Cardiac muscle cell (in vitro differentiated cells and primary cell): ENCODE measurements around the gene BLVRA. TPM values are rescaled to one million over a fixed set of nuclear protein-coding genes. Genes with fewer than 3 reads are reported as not detected.
"Not testable (repeated sequence)": the region's sequence is repeated elsewhere in the genome, so short reads cannot be mapped to it uniquely, and the experiment has no call there.

Experiments
- DNase-seq, 2 donors: peaks; one replicate each; pipeline versions ENCODE4 v3.0.0 to v3.0.0-alpha.2; 2010 to 2017; ENCODE audit warnings: low read depth in 1 of 2, low spot score in 1 of 2
- H3K27ac ChIP-seq: fragments of 200-600 bp; sonication (generic); 2 replicates; pipeline ENCODE4 v1.5.1; 2016
- H3K27me3 ChIP-seq: fragments of 200-600 bp; sonication (generic); 2 replicates; pipeline ENCODE4 v1.6.0; 2016; ENCODE audit warnings: control low read depth
- H3K36me3 ChIP-seq: fragments of 200-600 bp; sonication (generic); 2 replicates; pipeline ENCODE4 v1.5.1; 2016; ENCODE audit warnings: control low read depth
- H3K4me1 ChIP-seq: fragments of 200-600 bp; sonication (generic); 2 replicates; pipeline ENCODE4 v1.8.1; 2017; ENCODE audit warnings: low read depth, mild to moderate bottlenecking, mixed run types
- H3K4me3 ChIP-seq: fragments of 200-600 bp; sonication (generic); 2 replicates; pipeline ENCODE4 v1.5.1; 2016; ENCODE audit warnings: mild to moderate bottlenecking
- H3K9me3 ChIP-seq: fragments of 200-600 bp; sonication (generic); 2 replicates; pipeline ENCODE4 v1.5.1; 2017; ENCODE audit warnings: low read depth, mild to moderate bottlenecking, control low read depth
- CTCF ChIP-seq: IDR thresholded peaks from 2 replicates; pipeline ENCODE4 v1.5.1; 2012; ENCODE audit warnings: low read depth, mild to moderate bottlenecking, low read length
- polyA plus RNA-seq: library from polyadenylated mRNA; unstranded; fragments of >200 nt; fragmentation: Nextera tagmentation; extraction: Ambion mirVana; gene quantifications from 2 replicates; pipeline ENCODE4 v1.2.1, GENCODE V29; 2016
- total RNA-seq: library from RNA; depleted of rRNA; stranded (reverse); fragments of >200 nt; gene quantifications from 2 replicates; pipeline ENCODE4 v1.2.3, GENCODE V29; 2016

BLVRA gene
- total and polyA plus RNA-seq, 2 experiments from 2014 or later = 34.0 to 84.4 TPM

DNA sequence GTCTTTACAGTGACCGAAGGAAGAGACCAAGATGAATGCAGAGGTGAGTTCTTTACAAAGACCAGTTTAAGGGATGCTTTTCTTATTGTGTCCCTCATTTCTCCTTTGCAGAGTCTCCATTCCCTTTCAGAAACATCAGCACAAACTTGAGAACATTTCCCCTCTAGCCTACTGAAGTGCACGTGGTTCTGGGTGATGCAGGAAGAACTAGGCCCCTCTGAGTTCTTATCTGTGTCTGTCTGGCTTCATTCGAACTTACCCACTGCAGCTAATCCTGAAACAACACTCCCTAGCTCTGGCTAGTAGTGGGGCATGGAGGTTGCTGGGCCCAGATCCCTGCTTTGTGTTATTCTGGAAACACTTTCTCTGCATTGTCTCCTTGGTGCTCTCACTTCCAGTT, 12.6 kb downstream of the BLVRA start:
- no peaks in the 10 kb centered on the region for H3K36me3 ChIP-seq
- TF ChIP-seq CTCF = no peak
- H3K27ac ChIP-seq = no peak overlapping the region
- no peak for DNase-seq
- H3K4me1 ChIP-seq = peaks cover 21% of the 10 kb centered on the region
- no peak overlapping the region for H3K4me3 ChIP-seq
- no peaks in the 10 kb centered on the region for H3K9me3 ChIP-seq
- H3K27me3 ChIP-seq = no peaks in the 10 kb centered on the region

GRCh38 chr7:43771573-43771972, 13.1 kb downstream of the BLVRA start:
- no peak for TF ChIP-seq CTCF
- Histone ChIP-seq H3K9me3 (no peaks in the 10 kb centered on the region), H3K36me3 (no peaks in the 10 kb centered on the region), H3K4me3 (no peak overlapping the region), H3K4me1 (peaks cover 18% of the 10 kb centered on the region), H3K27me3 (no peaks in the 10 kb centered on the region), H3K27ac (no peak overlapping the region)
- DNase-seq = no peak

- DNase-seq, H3K27me3 ChIP-seq, H3K27ac ChIP-seq, H3K4me3 ChIP-seq, H3K36me3 ChIP-seq, H3K9me3 ChIP-seq, H3K4me1 ChIP-seq: not testable (repeated sequence)
Measured at GRCh38 chr7:43773268-43773667, 14.8 kb downstream of the BLVRA start.

DNA sequence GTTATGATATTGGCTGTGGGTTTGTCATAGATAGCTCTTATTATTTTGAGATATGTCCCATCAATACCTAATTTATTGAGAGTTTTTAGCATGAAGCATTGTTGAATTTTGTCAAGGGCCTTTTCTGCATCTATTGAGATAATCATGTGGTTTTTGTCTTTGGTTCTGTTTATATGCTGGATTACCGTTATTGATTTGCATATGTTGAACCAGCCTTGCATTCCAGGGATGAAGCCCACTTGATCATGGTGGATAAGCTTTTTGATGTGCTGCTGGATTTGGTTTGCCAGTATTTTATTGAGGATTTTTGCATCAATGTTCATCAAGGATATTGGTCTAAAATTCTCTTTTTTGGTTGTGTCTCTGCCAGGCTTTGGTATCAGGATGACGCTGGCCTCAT, 16.8 kb downstream of the BLVRA start:
- H3K27ac ChIP-seq, H3K36me3 ChIP-seq, H3K27me3 ChIP-seq, H3K4me1 ChIP-seq, DNase-seq, H3K9me3 ChIP-seq, H3K4me3 ChIP-seq: not testable (repeated sequence)

- not testable (repeated sequence) for H3K27ac ChIP-seq, DNase-seq, H3K27me3 ChIP-seq, H3K4me3 ChIP-seq, H3K9me3 ChIP-seq, H3K4me1 ChIP-seq, H3K36me3 ChIP-seq
Measured at GRCh38 chr7:43778293-43779044, 20.0 kb downstream of the BLVRA start.

DNA sequence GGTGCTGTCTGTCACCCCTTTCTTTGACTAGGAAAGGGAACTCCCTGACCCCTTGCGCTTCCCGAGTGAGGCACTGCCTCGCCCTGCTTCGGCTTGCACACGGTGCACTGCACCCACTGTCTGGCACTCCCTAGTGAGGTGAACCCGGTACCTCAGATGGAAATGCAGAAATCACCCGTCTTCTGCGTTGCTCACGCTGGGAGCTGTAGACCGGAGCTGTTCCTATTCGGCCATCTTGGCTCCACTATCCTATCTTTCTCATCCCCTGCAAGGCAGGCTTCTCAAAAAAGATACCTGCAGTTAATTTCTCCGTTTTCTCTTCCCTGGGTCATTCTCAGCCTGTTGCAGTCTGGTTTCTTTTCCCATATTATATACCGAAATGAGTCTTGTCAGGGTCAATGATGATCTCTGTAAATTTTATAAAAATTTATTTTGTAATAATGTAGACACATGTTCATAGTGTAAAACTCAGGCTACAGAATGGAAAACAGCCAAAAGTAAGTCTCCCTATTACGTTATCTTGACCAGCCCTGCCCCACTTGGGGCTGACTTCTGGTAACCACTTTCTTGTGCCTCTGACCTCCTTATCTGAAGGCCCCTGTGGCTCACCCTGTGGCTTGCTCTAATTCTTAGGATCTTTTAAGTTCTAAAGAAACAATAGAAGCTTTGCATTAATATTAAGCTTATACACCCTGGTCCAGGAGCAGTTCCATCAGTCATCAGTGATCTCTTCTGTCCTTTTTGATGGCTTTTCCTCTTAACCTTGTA, 20.7 kb downstream of the BLVRA start:
- Histone ChIP-seq H3K4me3 (no peak overlapping the region), H3K27me3 (no peaks in the 10 kb centered on the region), H3K27ac (no peak overlapping the region), H3K9me3 (no peaks in the 10 kb centered on the region), H3K4me1 (peaks cover 15% of the 10 kb centered on the region), H3K36me3 (no peaks in the 10 kb centered on the region)
- peak in 1 of 2 donors; percentile 34 for DNase-seq
- TF ChIP-seq CTCF = no peak
